DOHH2 (cell line): ENCODE results near the gene ENO2.

Source experiments
- CTCF ChIP-seq: fragments of 200-600 bp; sonication (generic); IDR thresholded peaks from one replicate; pipeline ENCODE4 v1.5.1; 2014; ENCODE audit warnings: antibody characterized with exemption, mild to moderate bottlenecking, low read depth, low read length; ENCODE audit not compliant: poor library complexity, severe bottlenecking
- EZH2phosphoT487 ChIP-seq: fragments of 200-600 bp; sonication (generic); IDR thresholded peaks from 2 replicates; pipeline ENCODE4 v1.6.1; 2017; ENCODE audit warnings: borderline replicate concordance, mild to moderate bottlenecking, antibody characterized with exemption, low read length, moderate library complexity, mixed read lengths

GRCh38 chr12:6963791-6964413 lies 49.5 kb downstream of the ENO2 start:
- TF ChIP-seq CTCF (no peak), EZH2phosphoT487 (no peak)
